WERI-Rb-1 (cell line): ENCODE data around the gene TNFSF11.

Experiments used
- DNase-seq: peaks from one replicate; pipeline ENCODE4 v3.0.0-alpha.2; 2020
- H3K27ac ChIP-seq: fragments of 250-450 bp; sonication (Bioruptor Pico); 2 replicates; pipeline ENCODE4 v1.5.1; 2020; ENCODE audit warnings: mild to moderate bottlenecking, moderate library complexity
- H3K27me3 ChIP-seq: fragments of 250-450 bp; sonication (Bioruptor Pico); 2 replicates; pipeline ENCODE4 v1.5.1; 2021; ENCODE audit warnings: mild to moderate bottlenecking, low read depth, moderate library complexity; ENCODE audit not compliant: insufficient read depth, severe bottlenecking
- H3K36me3 ChIP-seq: fragments of 250-450 bp; sonication (Bioruptor Pico); 2 replicates; pipeline ENCODE4 v1.5.1; 2020; ENCODE audit warnings: mild to moderate bottlenecking, moderate library complexity
- H3K4me3 ChIP-seq: 2 replicates; pipeline ENCODE4 v1.5.1; 2011; ENCODE audit warnings: low read depth, mild to moderate bottlenecking, control low read depth, low read length
- H3K9me3 ChIP-seq: fragments of 250-450 bp; sonication (Bioruptor Pico); 2 replicates; pipeline ENCODE4 v1.5.1; 2021; ENCODE audit warnings: mild to moderate bottlenecking, moderate library complexity; ENCODE audit not compliant: severe bottlenecking
- TF ChIP-seq, protein P1 (sequence below): IDR thresholded peaks from 2 replicates; pipeline ENCODE4 v1.5.1; 2011; ENCODE audit warnings: low read depth, mild to moderate bottlenecking, control low read depth, inconsistent platforms, low read length

TNFSF11 gene

DNA sequence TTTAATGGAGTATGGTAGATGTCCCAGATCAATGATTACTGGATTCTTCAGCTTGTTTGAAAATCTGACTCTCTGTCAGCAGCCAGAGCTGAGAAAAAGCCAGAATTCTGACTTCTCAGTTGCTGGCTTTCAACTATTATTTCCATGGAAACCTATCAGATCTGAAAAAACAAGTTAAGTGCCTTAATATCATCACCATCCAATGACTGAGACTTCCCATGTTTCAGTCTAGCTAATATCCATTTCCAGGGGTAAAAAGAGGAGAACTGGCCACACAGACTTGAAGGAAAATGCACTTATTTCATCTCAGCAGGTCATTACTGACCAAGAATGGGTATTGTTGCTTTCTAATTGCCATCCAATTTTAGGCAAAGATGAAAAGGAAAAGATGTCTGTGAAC, 75.2 kb downstream of the TNFSF11 start:
- Histone ChIP-seq H3K36me3 (no peaks in the 10 kb centered on the region), H3K27ac (no peak overlapping the region), H3K9me3 (no peaks in the 10 kb centered on the region), H3K27me3 (no peaks in the 10 kb centered on the region), H3K4me3 (no peak overlapping the region)
- no peak for DNase-seq
- TF ChIP-seq, protein P1, sequence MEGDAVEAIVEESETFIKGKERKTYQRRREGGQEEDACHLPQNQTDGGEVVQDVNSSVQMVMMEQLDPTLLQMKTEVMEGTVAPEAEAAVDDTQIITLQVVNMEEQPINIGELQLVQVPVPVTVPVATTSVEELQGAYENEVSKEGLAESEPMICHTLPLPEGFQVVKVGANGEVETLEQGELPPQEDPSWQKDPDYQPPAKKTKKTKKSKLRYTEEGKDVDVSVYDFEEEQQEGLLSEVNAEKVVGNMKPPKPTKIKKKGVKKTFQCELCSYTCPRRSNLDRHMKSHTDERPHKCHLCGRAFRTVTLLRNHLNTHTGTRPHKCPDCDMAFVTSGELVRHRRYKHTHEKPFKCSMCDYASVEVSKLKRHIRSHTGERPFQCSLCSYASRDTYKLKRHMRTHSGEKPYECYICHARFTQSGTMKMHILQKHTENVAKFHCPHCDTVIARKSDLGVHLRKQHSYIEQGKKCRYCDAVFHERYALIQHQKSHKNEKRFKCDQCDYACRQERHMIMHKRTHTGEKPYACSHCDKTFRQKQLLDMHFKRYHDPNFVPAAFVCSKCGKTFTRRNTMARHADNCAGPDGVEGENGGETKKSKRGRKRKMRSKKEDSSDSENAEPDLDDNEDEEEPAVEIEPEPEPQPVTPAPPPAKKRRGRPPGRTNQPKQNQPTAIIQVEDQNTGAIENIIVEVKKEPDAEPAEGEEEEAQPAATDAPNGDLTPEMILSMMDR = no peak

DNA sequence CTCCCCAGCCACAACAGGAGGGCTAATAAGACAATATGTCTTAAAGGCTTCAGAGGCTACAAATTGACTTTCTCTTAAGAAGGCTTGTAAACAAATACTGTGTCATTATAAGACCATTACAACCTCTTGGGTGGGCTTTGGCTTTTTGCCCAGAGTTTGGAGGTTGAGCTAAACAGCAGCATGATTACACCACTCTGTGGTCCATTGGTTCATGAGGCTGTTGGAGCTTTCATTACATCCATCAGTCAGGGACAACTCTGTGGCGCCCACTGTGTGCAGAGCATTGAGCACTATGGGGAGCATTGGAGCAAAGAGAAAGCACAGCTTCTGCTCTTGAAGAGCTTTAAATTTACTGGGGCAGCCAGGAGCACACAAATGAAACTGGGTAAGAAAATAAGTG, 75.9 kb downstream of the TNFSF11 start:
- Histone ChIP-seq H3K27ac (no peak overlapping the region), H3K36me3 (no peaks in the 10 kb centered on the region), H3K27me3 (no peaks in the 10 kb centered on the region), H3K4me3 (no peak overlapping the region), H3K9me3 (no peaks in the 10 kb centered on the region)
- TF ChIP-seq, protein P1 = no peak
- no peak for DNase-seq

GRCh38 chr13:42650506-42650905, 76.6 kb downstream of the TNFSF11 start:
- Histone ChIP-seq H3K4me3 (no peak overlapping the region), H3K9me3 (no peaks in the 10 kb centered on the region)

DNA sequence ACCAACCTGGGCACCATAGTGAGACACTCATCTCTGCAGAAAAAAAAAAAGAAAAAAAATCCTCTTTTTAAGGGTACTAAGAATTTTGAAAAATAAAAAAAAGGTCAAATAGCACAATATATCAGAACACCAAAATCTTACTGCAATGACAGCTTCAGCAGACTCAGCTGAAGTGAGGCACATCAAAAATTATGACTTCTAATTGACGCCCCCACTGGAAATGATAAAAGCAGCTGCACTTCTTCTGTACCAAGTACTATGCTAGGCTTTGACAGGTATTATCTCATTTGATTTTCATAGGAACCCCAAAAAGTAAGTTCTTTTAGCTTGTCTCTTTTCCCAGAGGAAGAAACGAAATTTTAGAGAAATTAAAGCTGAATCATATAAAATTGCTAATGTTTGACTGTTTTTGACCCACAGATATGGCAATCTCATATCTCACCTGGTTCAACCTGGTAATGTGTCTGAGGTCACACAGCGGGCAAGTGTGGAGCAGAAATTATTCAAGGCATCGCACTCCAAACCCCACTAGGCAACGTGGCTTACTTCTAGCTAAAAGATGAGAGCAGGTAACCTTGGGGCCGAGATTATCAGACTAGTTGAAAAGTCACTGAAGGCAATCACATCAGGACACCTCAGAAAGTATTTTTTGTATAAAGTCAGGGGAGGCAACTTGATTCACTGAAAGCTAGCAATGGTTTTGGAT, 78.1 kb downstream of the TNFSF11 start:
- no peak for DNase-seq
- TF ChIP-seq, protein P1 = no peak
- no peak overlapping the region for H3K4me3 ChIP-seq
- H3K27me3 ChIP-seq = no peaks in the 10 kb centered on the region
- no peaks in the 10 kb centered on the region for H3K36me3 ChIP-seq
- no peaks in the 10 kb centered on the region for H3K9me3 ChIP-seq
- no peak overlapping the region for H3K27ac ChIP-seq

More at GRCh38 chr13:42650506-42650905, 76.6 kb downstream of the TNFSF11 start:
- Histone ChIP-seq H3K27ac (no peak overlapping the region), H3K36me3 (no peaks in the 10 kb centered on the region), H3K27me3 (no peaks in the 10 kb centered on the region)
- TF ChIP-seq, protein P1 = no peak
- DNase-seq = no peak

DNA sequence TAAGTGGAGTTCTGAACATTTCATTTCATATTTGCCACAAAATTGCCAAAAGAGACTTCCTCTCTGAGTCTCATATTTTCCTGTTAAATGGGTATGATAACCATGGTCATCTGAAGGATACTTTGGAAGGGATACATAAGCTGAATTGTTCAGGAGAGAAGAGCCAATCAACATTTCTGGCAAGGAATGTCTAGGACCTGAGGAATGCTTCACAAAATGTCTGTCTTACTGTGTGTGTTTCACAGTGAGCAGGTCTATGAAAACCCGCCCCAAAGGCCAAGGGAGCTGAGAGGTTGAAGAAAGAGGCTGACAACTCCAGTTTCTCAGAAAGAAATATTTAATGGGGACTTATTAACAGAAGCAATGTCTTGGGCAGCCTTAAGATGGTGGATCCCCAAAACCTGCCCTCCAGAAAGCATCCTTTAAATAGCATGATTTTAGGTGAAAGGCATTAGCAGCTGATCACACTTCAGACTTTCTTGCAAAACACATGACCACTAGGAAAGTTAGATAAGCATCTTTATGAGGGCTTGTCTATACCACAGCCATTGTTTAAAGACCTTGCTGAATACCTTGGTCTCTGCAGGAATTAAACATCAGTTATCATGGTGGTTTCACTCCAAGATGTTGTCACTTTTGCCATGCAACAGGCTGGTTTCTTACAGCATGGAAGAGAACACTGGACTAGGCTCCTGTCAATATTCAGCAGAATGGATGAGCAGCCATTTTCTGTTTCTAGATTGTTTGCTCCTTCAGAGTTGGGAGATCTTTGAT, 78.9 kb downstream of the TNFSF11 start:
- no peaks in the 10 kb centered on the region for H3K27me3 ChIP-seq
- no peak overlapping the region for H3K27ac ChIP-seq
- no peaks in the 10 kb centered on the region for H3K36me3 ChIP-seq
- TF ChIP-seq, protein P1 = no peak
- H3K9me3 ChIP-seq = no peaks in the 10 kb centered on the region
- no peak overlapping the region for H3K4me3 ChIP-seq
- no peak for DNase-seq
